Naive thymus-derived CD4-positive, alpha-beta T cell (primary cell): ENCODE results near the gene COPB1. TPM values are rescaled to one million over a fixed set of nuclear protein-coding genes. Genes with fewer than 3 reads are reported as not detected.
A peak's percentile ranks its signal among the peaks of the same experiment; 100 is the strongest.

Experiments
- ATAC-seq: fragments of 150-1000 bp; cut with Tn5 transposase; 2 replicates; pipeline ENCODE4 v1.10.0; 2021; ENCODE audit warnings: mild to moderate bottlenecking, moderate library complexity
- CTCF ChIA-PET: fragments of 350-600 bp; sonication (Branson Sonifier 250); formaldehyde crosslinking; loops from one replicate; lab custom pipeline; 2021; ENCODE audit warnings: antibody characterized with exemption; lab: Charles Lee
- POLR2A ChIA-PET: fragments of 350-600 bp; sonication (Branson Sonifier 250); formaldehyde crosslinking; loops from one replicate; lab custom pipeline; 2021; ENCODE audit warnings: antibody characterized with exemption, inconsistent platforms; lab: Charles Lee
- DNase-seq, 9 donors: peaks; one replicate each; pipeline versions ENCODE4 v3.0.0 to v3.0.0-alpha.2; 2020 to 2022; ENCODE audit warnings: mixed read lengths in 1 of 9
- H3K27ac ChIP-seq: one replicate; pipeline ENCODE4 v1.7.0; 2013; ENCODE audit warnings: mild to moderate bottlenecking, low read depth, low read length, moderate library complexity
- H3K27me3 ChIP-seq, 2 donors: one replicate each; pipeline ENCODE4 v1.7.0; 2013; ENCODE audit warnings: low read length in 2 of 2, mild to moderate bottlenecking in 2 of 2, moderate library complexity in 2 of 2; ENCODE audit not compliant: control insufficient read depth in 2 of 2, insufficient read depth in 2 of 2
- H3K36me3 ChIP-seq, 3 experiments: 1 replicate in 2 of 3; 2 replicates in 1 of 3; pipeline ENCODE4 v1.7.0; 2013; ENCODE audit warnings: low read length in 3 of 3, mild to moderate bottlenecking in 3 of 3, moderate library complexity in 1 of 3; ENCODE audit not compliant: insufficient read depth in 3 of 3, control insufficient read depth in 2 of 3
- H3K4me1 ChIP-seq, 2 donors: one replicate each; pipeline ENCODE4 v1.7.0; 2013; ENCODE audit warnings: low read length in 2 of 2, mild to moderate bottlenecking in 2 of 2, moderate library complexity in 1 of 2; ENCODE audit not compliant: control insufficient read depth in 2 of 2, insufficient read depth in 2 of 2
- H3K4me3 ChIP-seq: 2 replicates; pipeline ENCODE4 v1.7.0; 2013; ENCODE audit warnings: mild to moderate bottlenecking, low read length
- H3K9me3 ChIP-seq, 3 experiments: 1 replicate in 2 of 3; 2 replicates in 1 of 3; pipeline ENCODE4 v1.7.0; 2013; ENCODE audit warnings: low read length in 3 of 3; ENCODE audit not compliant: control insufficient read depth in 2 of 3
- H3K27ac Mint-ChIP-seq, 9 donors: one replicate each; pipeline ENCODE4 v1.8.0; 2020 to 2022; ENCODE audit warnings: mixed read lengths in 9 of 9, mild to moderate bottlenecking in 8 of 9, moderate library complexity in 5 of 9, inconsistent platforms in 2 of 9
- H3K27me3 Mint-ChIP-seq, 5 donors: one replicate each; pipeline ENCODE4 v1.8.0; 2021 to 2022; ENCODE audit warnings: mixed read lengths in 5 of 5, mild to moderate bottlenecking in 1 of 5
- H3K36me3 Mint-ChIP-seq, 5 donors: one replicate each; pipeline ENCODE4 v1.8.0; 2020 to 2022; ENCODE audit warnings: mixed read lengths in 5 of 5, mild to moderate bottlenecking in 3 of 5, inconsistent platforms in 1 of 5
- H3K4me1 Mint-ChIP-seq, 7 donors: one replicate each; pipeline ENCODE4 v1.8.0; 2020 to 2022; ENCODE audit warnings: mixed read lengths in 7 of 7, mild to moderate bottlenecking in 3 of 7, inconsistent platforms in 1 of 7
- H3K4me3 Mint-ChIP-seq, 10 donors: one replicate each; pipeline ENCODE4 v1.8.0; 2020 to 2022; ENCODE audit warnings: mild to moderate bottlenecking in 10 of 10, mixed read lengths in 10 of 10, moderate library complexity in 6 of 10, inconsistent platforms in 2 of 10
- H3K9me3 Mint-ChIP-seq, 11 donors: one replicate each; pipeline ENCODE4 v1.8.0; 2020 to 2022; ENCODE audit warnings: mixed read lengths in 11 of 11, mild to moderate bottlenecking in 4 of 11, inconsistent platforms in 1 of 11, moderate library complexity in 1 of 11
- intact Hi-C, 2 donors: fragments of 100-400 bp; cut with micrococcal nuclease; formaldehyde crosslinking; loops; one replicate each; pipeline ENCODE4 v1.15.1; 2023
- polyA plus RNA-seq, 2 donors: library from polyadenylated mRNA; unstranded; fragments of 300-500 nt; fragmentation: Illumina TruSeq; gene quantifications; one replicate each; pipeline ENCODE4 v1.2.3, GENCODE V29; 2021
- total RNA-seq, 6 experiments: library from RNA in 5 of 6; stranded (reverse) in 5 of 6; gene quantifications; 1 replicate in 5 of 6; 2 replicates in 1 of 6; pipeline ENCODE4 v1.2.3 and lab custom pipeline; 2021 to 2026

COPB1 gene
- total and polyA plus RNA-seq, 7 experiments from 2014 or later, result 57.8 to 102 (median 75.9) TPM

DNA sequence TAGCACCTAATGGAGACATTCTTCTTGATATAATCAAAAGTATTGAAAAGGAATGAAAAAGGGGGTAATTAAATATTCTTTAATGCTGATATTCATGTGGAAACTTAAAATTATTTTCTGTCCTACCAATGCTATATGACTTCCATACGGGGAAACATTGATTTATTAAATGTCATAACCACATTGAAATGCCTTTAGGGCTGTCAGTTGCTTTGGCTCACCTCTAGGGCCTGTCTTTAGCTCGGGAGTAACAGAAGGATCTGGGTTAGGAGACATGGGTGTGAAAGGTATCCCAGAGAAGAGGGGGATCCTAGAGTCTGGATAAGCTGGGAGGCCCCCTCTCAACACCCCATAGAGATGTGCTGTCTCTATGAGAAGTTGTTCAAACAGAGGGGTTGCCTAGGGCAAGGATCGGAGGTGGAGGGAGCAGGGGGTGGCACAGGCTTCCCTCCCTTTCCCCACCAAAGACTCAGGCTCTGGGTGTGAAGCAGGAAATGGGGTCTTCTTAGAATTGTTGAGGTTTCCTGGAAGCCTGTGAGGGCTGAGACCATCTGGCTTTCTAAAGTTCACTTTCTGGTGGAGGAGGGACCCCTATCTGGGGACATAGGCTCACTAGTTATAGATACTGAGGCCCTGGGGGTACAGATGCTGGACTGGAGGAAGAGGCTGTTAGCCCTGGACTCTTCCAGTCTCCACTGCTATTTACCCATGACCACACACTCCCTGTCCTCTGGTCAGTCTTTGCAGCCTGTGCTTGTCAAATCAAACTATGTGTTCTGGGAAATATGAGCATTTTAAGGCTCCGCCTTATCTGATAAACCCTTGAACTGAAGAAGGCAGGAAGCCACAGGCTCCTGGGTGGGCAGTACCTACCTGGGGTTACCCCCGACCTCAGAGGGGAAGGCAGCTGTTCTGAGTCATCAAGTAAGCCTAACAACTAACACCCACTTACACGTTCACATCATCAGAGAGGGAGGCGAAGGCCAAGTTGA, 84.8 kb downstream of the COPB1 start:
- Mint-ChIP-seq H3K27ac (peak overlapping the region in 8 of 9 donors; percentile 5 to 87 (median 54)), H3K36me3 (peaks cover 0 to 6% (median 0%) of the 10 kb centered on the region in 5 donors), H3K9me3 (no peaks in the 10 kb centered on the region), H3K27me3 (no peaks in the 10 kb centered on the region), H3K4me3 (peak overlapping the region; percentile 4 to 73 (median 36)), H3K4me1 (peaks cover 12 to 68% (median 25%) of the 10 kb centered on the region in 7 donors)
- peak overlapping the region; percentile 47 for H3K27ac ChIP-seq
- intact Hi-C loops, result loop anchor here (2.0 to 5.0 kb wide), 4 partner anchors 34 to 92 kb away; partner anchors contain the start of gene RRAS2 (in 1 of the 2)
- H3K36me3 ChIP-seq, result no peaks in the 10 kb centered on the region
- H3K4me1 ChIP-seq, result peaks cover 12 to 30% of the 10 kb centered on the region in 2 donors
- H3K27me3 ChIP-seq, result no peaks in the 10 kb centered on the region
- no peaks in the 10 kb centered on the region for H3K9me3 ChIP-seq
- DNase-seq, result peak; percentile 1 to 72 (median 26)
- CTCF ChIA-PET, result no interaction called here
- peak; percentile 96 for ATAC-seq
- no peak overlapping the region for H3K4me3 ChIP-seq
- POLR2A ChIA-PET, result no interaction called here

DNA sequence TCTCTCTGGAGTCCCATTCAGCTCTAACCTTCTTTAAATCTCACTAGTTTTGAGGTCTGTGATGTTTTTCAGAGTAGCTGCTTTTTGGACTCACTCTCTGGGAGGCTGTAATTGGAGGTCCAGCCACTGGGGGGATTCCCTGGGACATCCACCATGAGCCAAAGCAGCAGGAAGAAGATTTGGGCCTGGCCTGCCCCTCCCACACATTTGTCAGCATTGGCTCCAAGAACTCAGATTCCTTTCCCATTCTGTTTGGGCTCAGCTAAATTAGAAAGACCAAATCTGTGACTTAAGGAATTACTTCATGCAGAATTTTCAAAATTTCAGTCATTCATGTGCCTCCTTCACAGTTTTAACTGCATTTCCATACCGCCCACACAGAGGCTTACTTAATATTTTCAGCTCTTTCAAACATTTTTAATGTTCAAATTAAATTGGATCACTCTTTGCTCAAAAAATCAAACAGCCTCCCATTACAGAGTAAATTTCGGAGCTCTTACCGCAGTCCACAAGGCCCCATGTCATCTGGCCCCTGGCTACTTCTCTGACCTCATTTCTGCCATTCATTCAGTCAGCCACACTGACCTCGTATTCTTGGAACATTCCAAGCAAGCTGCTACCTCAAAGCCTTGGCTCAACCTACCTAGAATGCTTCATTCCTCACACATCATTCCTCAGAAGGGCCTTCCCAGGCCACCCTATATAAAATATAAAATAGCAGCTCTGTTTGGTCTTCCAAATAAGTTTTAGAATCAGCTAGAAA, 86.1 kb downstream of the COPB1 start:
- ATAC-seq (no peak), DNase-seq (no peak)
- H3K36me3 ChIP-seq, result no peaks in the 10 kb centered on the region
- no peak overlapping the region for H3K27ac ChIP-seq
- H3K4me1 ChIP-seq, result peaks cover 12 to 30% of the 10 kb centered on the region in 2 donors
- H3K9me3 ChIP-seq, result no peaks in the 10 kb centered on the region
- Mint-ChIP-seq H3K36me3 (peaks cover 0 to 6% (median 0%) of the 10 kb centered on the region in 5 donors), H3K9me3 (no peaks in the 10 kb centered on the region), H3K4me1 (peaks cover 12 to 69% (median 25%) of the 10 kb centered on the region in 7 donors), H3K27me3 (no peaks in the 10 kb centered on the region), H3K4me3 (no peak overlapping the region), H3K27ac (peak overlapping the region in 2 of 9 donors; percentile 39 to 87)
- POLR2A ChIA-PET, result no interaction called here
- CTCF ChIA-PET, result no interaction called here
- no peaks in the 10 kb centered on the region for H3K27me3 ChIP-seq
- intact Hi-C loops, result loop anchor here in 1 of 2 donors (2.0 kb wide), 2 partner anchors 33 to 55 kb away; partner anchors contain the start of gene RRAS2
- H3K4me3 ChIP-seq, result no peak overlapping the region

DNA sequence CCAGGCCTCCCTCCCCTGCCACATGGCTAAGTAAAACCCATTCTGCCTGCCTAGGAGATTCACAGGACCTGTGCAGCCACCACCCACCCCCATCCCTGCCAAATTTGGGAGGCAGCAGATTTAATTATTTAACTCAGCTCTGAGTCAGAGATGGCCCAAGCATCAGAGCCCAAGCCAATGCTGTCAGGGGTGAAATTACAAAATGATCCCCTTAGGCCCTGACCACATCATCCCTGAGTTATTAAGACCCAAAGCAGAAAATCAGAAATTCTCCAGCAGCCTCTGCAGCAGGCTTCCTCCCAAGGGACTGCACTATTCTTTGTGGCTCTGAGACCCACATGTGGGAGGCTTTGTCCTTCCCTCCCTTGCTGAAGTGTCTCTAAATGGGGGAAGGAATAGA, 87.8 kb downstream of the COPB1 start:
- no peak for ATAC-seq
- intact Hi-C loops, result no loop called here
- H3K9me3 Mint-ChIP-seq, result no peaks in the 10 kb centered on the region
- H3K27ac ChIP-seq, result no peak overlapping the region
- no peak overlapping the region for H3K4me3 ChIP-seq
- no peak overlapping the region for H3K4me3 Mint-ChIP-seq
- CTCF ChIA-PET, result no interaction called here
- no peaks in the 10 kb centered on the region for H3K27me3 ChIP-seq
- peaks cover 12 to 30% of the 10 kb centered on the region in 2 donors for H3K4me1 ChIP-seq
- H3K9me3 ChIP-seq, result no peaks in the 10 kb centered on the region
- DNase-seq, result no peak
- POLR2A ChIA-PET, result no interaction called here
- H3K27ac Mint-ChIP-seq, result no peak overlapping the region
- H3K27me3 Mint-ChIP-seq, result no peaks in the 10 kb centered on the region
- no peaks in the 10 kb centered on the region for H3K36me3 ChIP-seq
- peaks cover 12 to 57% (median 22%) of the 10 kb centered on the region in 7 donors for H3K4me1 Mint-ChIP-seq
- H3K36me3 Mint-ChIP-seq, result peaks cover 0 to 4% (median 0%) of the 10 kb centered on the region in 5 donors

DNA sequence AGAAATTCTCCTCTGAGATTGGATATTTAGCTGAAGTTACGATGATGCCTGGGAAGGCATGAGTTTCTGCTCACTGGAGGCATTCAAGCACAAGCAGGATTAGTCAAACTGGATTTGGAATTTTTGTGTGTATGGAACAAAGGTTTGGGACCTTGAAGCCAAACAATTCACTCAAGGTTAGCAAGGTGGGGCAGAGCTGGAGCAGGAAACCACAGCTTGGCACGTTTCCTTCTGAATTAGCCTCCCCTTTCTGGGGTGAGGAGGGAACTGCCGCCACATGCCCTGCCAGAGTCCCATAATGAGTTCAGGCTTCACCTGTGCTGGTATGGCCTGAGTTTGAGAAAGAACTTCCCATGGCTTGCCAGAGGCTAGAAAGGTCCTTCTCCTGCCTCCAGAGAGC, 89.7 kb downstream of the COPB1 start:
- H3K9me3 ChIP-seq, result no peaks in the 10 kb centered on the region
- H3K4me3 ChIP-seq, result no peak overlapping the region
- H3K4me1 Mint-ChIP-seq, result peaks cover 6 to 47% (median 12%) of the 10 kb centered on the region in 7 donors
- intact Hi-C loops, result no loop called here
- no peaks in the 10 kb centered on the region for H3K9me3 Mint-ChIP-seq
- H3K4me1 ChIP-seq, result peaks cover 5 to 12% of the 10 kb centered on the region in 2 donors
- no peaks in the 10 kb centered on the region for H3K36me3 ChIP-seq
- no peak overlapping the region for H3K27ac ChIP-seq
- peaks cover 0 to 2% (median 0%) of the 10 kb centered on the region in 5 donors for H3K36me3 Mint-ChIP-seq
- CTCF ChIA-PET, result no interaction called here
- ATAC-seq (no peak), DNase-seq (no peak)
- no peak overlapping the region for H3K4me3 Mint-ChIP-seq
- POLR2A ChIA-PET, result no interaction called here
- no peak overlapping the region for H3K27ac Mint-ChIP-seq
- no peaks in the 10 kb centered on the region for H3K27me3 ChIP-seq
- H3K27me3 Mint-ChIP-seq, result no peaks in the 10 kb centered on the region

DNA sequence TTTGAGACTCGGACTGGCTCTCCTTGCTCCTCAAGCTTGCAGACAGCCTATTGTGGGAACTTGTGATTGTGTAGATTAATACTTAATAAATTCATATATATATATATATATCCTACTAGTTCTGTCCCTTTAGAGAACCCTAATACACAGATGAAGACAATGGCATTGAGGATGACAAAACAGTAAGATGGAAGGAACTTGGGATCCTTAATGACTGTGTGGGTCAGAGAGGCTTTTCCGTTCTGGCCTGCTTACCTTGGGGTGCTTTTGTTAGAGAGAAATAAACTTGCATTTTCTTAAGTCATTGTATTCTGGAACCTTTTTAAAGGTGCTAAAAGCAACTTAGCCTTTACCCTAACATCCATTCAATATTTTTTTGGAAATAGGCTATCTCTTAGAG, 91.0 kb downstream of the COPB1 start:
- Mint-ChIP-seq H3K36me3 (peaks cover 0 to 2% (median 0%) of the 10 kb centered on the region in 5 donors), H3K4me1 (peaks cover 0 to 36% (median 3%) of the 10 kb centered on the region in 7 donors), H3K27ac (no peak overlapping the region), H3K9me3 (no peaks in the 10 kb centered on the region), H3K27me3 (no peaks in the 10 kb centered on the region), H3K4me3 (no peak overlapping the region)
- CTCF ChIA-PET, result no interaction called here
- no peak for ATAC-seq
- Histone ChIP-seq H3K9me3 (no peaks in the 10 kb centered on the region), H3K27ac (no peak overlapping the region), H3K4me3 (no peak overlapping the region), H3K27me3 (no peaks in the 10 kb centered on the region), H3K36me3 (no peaks in the 10 kb centered on the region), H3K4me1 (peaks cover 0 to 7% of the 10 kb centered on the region in 2 donors)
- no peak for DNase-seq
- intact Hi-C loops, result no loop called here
- POLR2A ChIA-PET, result no interaction called here
